Breast epithelium (tissue), 4 donors: ENCODE data around the gene TIMM44. TPM values are rescaled to one million over a fixed set of nuclear protein-coding genes. Genes with fewer than 3 reads are reported as not detected.
A peak's percentile ranks its signal among the peaks of the same experiment; 100 is the strongest.

Source experiments
- DNase-seq, 2 donors: peaks; one replicate each; pipeline ENCODE4 v3.0.0-alpha.2; 2019; ENCODE audit warnings: low spot score in 2 of 2
- H3K27ac ChIP-seq, 2 donors: fragments of 200-600 bp; sonication (generic) in 1 of 2; one replicate each; pipeline ENCODE4 v1.5.1; 2016 to 2019; ENCODE audit warnings: mild to moderate bottlenecking in 1 of 2
- H3K27me3 ChIP-seq, 2 donors: fragments of 200-600 bp; sonication (generic) in 1 of 2; one replicate each; pipeline versions ENCODE4 v1.5.1 to v1.6.0; 2017 to 2019; ENCODE audit warnings: control low read depth in 1 of 2, mild to moderate bottlenecking in 1 of 2
- H3K36me3 ChIP-seq: fragments of 200-600 bp; one replicate; pipeline ENCODE4 v1.5.1; 2019
- H3K4me1 ChIP-seq, 2 donors: fragments of 200-600 bp; sonication (generic); one replicate each; pipeline ENCODE4 v1.5.1; 2016 to 2019; ENCODE audit warnings: control low read depth in 1 of 2
- H3K4me3 ChIP-seq, 3 donors: fragments of 200-600 bp; sonication (generic); 1 replicate in 2 of 3; 2 replicates in 1 of 3; pipeline ENCODE4 v1.5.1; 2016 to 2019; ENCODE audit warnings: mild to moderate bottlenecking in 3 of 3, moderate library complexity in 2 of 3
- H3K9me3 ChIP-seq, 2 donors: fragments of 200-600 bp; sonication (generic) in 1 of 2; one replicate each; pipeline ENCODE4 v1.5.1; 2016 to 2019; ENCODE audit warnings: control low read depth in 1 of 2
- CTCF ChIP-seq, 3 donors: fragments of 450-650 bp; IDR thresholded peaks; one replicate each; pipeline ENCODE4 v1.5.1; 2016 to 2017; ENCODE audit warnings: antibody characterized with exemption in 3 of 3, mild to moderate bottlenecking in 3 of 3, moderate library complexity in 3 of 3
- POLR2A ChIP-seq: fragments of 450-650 bp; IDR thresholded peaks from one replicate; pipeline ENCODE4 v1.6.1; 2016; ENCODE audit warnings: antibody characterized with exemption, mild to moderate bottlenecking, moderate library complexity
- POLR2AphosphoS5 ChIP-seq, 3 donors: sonication (generic); formaldehyde crosslinking; IDR thresholded peaks; one replicate each; pipeline ENCODE4 v1.6.1; 2017; ENCODE audit warnings: antibody characterized with exemption in 3 of 3
- intact Hi-C: fragments of 100-400 bp; cut with DNase I; formaldehyde crosslinking; loops from one replicate; pipeline ENCODE4 v1.15.1; 2023; ENCODE audit warnings: low total_unique reads
- total RNA-seq, 3 donors: library from RNA; depleted of rRNA; stranded (reverse); fragments of >200 nt; gene quantifications; one replicate each; pipeline ENCODE4 v1.1.0, GENCODE V29; 2016

The TIMM44 gene
- total RNA-seq, 3 donors from 2014 or later = 29.3 to 59.6 (median 57.8) TPM

- Histone ChIP-seq H3K36me3 (no peaks in the 10 kb centered on the region), H3K9me3 (no peaks in the 10 kb centered on the region), H3K27me3 (no peaks in the 10 kb centered on the region), H3K4me3 (no peak overlapping the region), H3K27ac (no peak overlapping the region), H3K4me1 (no peaks in the 10 kb centered on the region)
- peak; percentile 28 to 63 (median 51) for TF ChIP-seq CTCF (IDR thresholded peaks at IDR 0.05)
- no peak for TF ChIP-seq POLR2A
- DNase-seq = no peak
- intact Hi-C loops = no loop called here
Observed at GRCh38 chr19:7970716-7971448, 27.4 kb upstream of the TIMM44 start.

GRCh38 chr19:7969555-7969939 lies 26.1 kb upstream of the TIMM44 start:
- H3K27ac ChIP-seq = no peak overlapping the region

GRCh38 chr19:7968796-7969554 lies 25.5 kb upstream of the TIMM44 start:
- no peaks in the 10 kb centered on the region for H3K36me3 ChIP-seq
- DNase-seq = no peak
- no peaks in the 10 kb centered on the region for H3K9me3 ChIP-seq
- no peak overlapping the region for H3K27ac ChIP-seq
- intact Hi-C loops = no loop called here
- no peak overlapping the region for H3K4me3 ChIP-seq
- no peaks in the 10 kb centered on the region for H3K4me1 ChIP-seq
- H3K27me3 ChIP-seq = no peaks in the 10 kb centered on the region
- TF ChIP-seq CTCF (IDR thresholded peaks at IDR 0.05) (no peak), POLR2A (no peak), POLR2AphosphoS5 (IDR thresholded peaks at IDR 0.05) (no peak)

More at GRCh38 chr19:7969555-7969939, 26.1 kb upstream of the TIMM44 start:
- Histone ChIP-seq H3K9me3 (no peaks in the 10 kb centered on the region), H3K36me3 (no peaks in the 10 kb centered on the region), H3K4me1 (no peaks in the 10 kb centered on the region), H3K4me3 (no peak overlapping the region), H3K27me3 (no peaks in the 10 kb centered on the region)
- no peak for TF ChIP-seq POLR2AphosphoS5 (IDR thresholded peaks at IDR 0.05)
- TF ChIP-seq POLR2A = no peak
- intact Hi-C loops = no loop called here
- DNase-seq = no peak

- TF ChIP-seq CTCF (IDR thresholded peaks at IDR 0.05) (no peak), POLR2AphosphoS5 (IDR thresholded peaks at IDR 0.05) (no peak), POLR2A (no peak)
- no peaks in the 10 kb centered on the region for H3K36me3 ChIP-seq
- intact Hi-C loops = no loop called here
Observed at GRCh38 chr19:7968008-7968795, 24.7 kb upstream of the TIMM44 start.

GRCh38 chr19:7965921-7966665 lies 22.6 kb upstream of the TIMM44 start:
- intact Hi-C loops = no loop called here
- no peak for DNase-seq
- H3K36me3 ChIP-seq = no peaks in the 10 kb centered on the region
- H3K27ac ChIP-seq = peak overlapping the region; percentile 51 to 70
- no peaks in the 10 kb centered on the region for H3K27me3 ChIP-seq
- H3K4me3 ChIP-seq = no peak overlapping the region
- H3K4me1 ChIP-seq = no peaks in the 10 kb centered on the region
- TF ChIP-seq POLR2A (no peak), POLR2AphosphoS5 (IDR thresholded peaks at IDR 0.05) (no peak), CTCF (IDR thresholded peaks at IDR 0.05) (no peak)
- H3K9me3 ChIP-seq = no peaks in the 10 kb centered on the region

More at GRCh38 chr19:7968008-7968795, 24.7 kb upstream of the TIMM44 start:
- H3K4me1 ChIP-seq = no peaks in the 10 kb centered on the region
- no peak overlapping the region for H3K27ac ChIP-seq
- no peak for DNase-seq
- H3K4me3 ChIP-seq = no peak overlapping the region
- H3K27me3 ChIP-seq = no peaks in the 10 kb centered on the region
- no peaks in the 10 kb centered on the region for H3K9me3 ChIP-seq
